B cell (primary cell): ENCODE results near the gene GSC2. TPM values are rescaled to one million over a fixed set of nuclear protein-coding genes. Genes with fewer than 3 reads are reported as not detected.

Experiments
- ATAC-seq: fragments of 200-7000 bp; cut with Tn5 transposase; one replicate; pipeline ENCODE4 v1.10.0; 2021; ENCODE audit warnings: low read depth, mild to moderate bottlenecking, moderate number of reproducible peaks, moderate library complexity
- CTCF ChIA-PET: fragments of 350-600 bp; sonication (Branson Sonifier 250); formaldehyde crosslinking; loops from one replicate; lab custom pipeline; 2021; ENCODE audit warnings: antibody characterized with exemption, inconsistent platforms; lab: Charles Lee
- POLR2A ChIA-PET: fragments of 350-600 bp; sonication (Branson Sonifier 250); formaldehyde crosslinking; loops from one replicate; lab custom pipeline; 2021; ENCODE audit warnings: antibody characterized with exemption; lab: Charles Lee
- DNase-seq: peaks from one replicate; pipeline ENCODE4 v3.0.0; 2013
- H2AFZ ChIP-seq: 2 replicates; pipeline ENCODE4 v1.6.1; 2012; ENCODE audit warnings: mild to moderate bottlenecking, low read depth, low read length; ENCODE audit not compliant: insufficient read depth, poor library complexity, severe bottlenecking
- H3K27ac ChIP-seq, 2 donors: 1 replicate in 1 of 2; 2 replicates in 1 of 2; pipeline ENCODE4 v1.5.1; 2012 to 2013; ENCODE audit warnings: low read length in 2 of 2, mild to moderate bottlenecking in 2 of 2, moderate library complexity in 1 of 2
- H3K27me3 ChIP-seq, 4 experiments: fragments of 200-600 bp in 1 of 4; sonication (generic) in 1 of 4; replicated peaks in 1 of 4; 1 replicate in 2 of 4; 2 replicates in 2 of 4; pipeline versions ENCODE4 v1.6.1 to v1.7.0; 2013 to 2016; ENCODE audit warnings: low read length in 3 of 4, mild to moderate bottlenecking in 2 of 4, mixed read lengths in 1 of 4, moderate library complexity in 1 of 4; ENCODE audit not compliant: insufficient read depth in 4 of 4, control insufficient read depth in 3 of 4; ENCODE audit errors: control extremely low read depth in 1 of 4
- H3K36me3 ChIP-seq, 2 experiments: replicated peaks in 1 of 2; 1 replicate in 1 of 2; 2 replicates in 1 of 2; pipeline versions ENCODE4 v1.6.1 to v1.7.1; 2013; ENCODE audit warnings: low read length in 1 of 2; ENCODE audit not compliant: insufficient read depth in 2 of 2, control insufficient read depth in 1 of 2; ENCODE audit errors: control extremely low read depth in 1 of 2, extremely low read depth in 1 of 2
- H3K4me1 ChIP-seq, 2 donors: fragments of 200-600 bp in 1 of 2; sonication (generic) in 1 of 2; 1 replicate in 1 of 2; 2 replicates in 1 of 2; pipeline versions ENCODE4 v1.5.1 to v1.6.1; 2013 to 2017; ENCODE audit warnings: low read length in 2 of 2; ENCODE audit not compliant: control insufficient read depth in 2 of 2, insufficient read depth in 2 of 2
- H3K4me2 ChIP-seq: replicated peaks from 2 replicates; pipeline ENCODE3; 2012; ENCODE audit warnings: mild to moderate bottlenecking, low read depth, low read length; ENCODE audit not compliant: poor library complexity, severe bottlenecking
- H3K4me3 ChIP-seq, 5 experiments: fragments of 200-600 bp in 1 of 5; sonication (generic) in 1 of 5; 1 replicate in 3 of 5; 2 replicates in 2 of 5; pipeline versions ENCODE4 v1.5.1 to v1.7.0; 2011 to 2016; ENCODE audit warnings: low read length in 4 of 5, mild to moderate bottlenecking in 4 of 5, low read depth in 2 of 5, control low read depth in 1 of 5, moderate library complexity in 1 of 5; ENCODE audit not compliant: insufficient read depth in 1 of 5; ENCODE audit errors: control extremely low read depth in 1 of 5, extremely low read depth in 1 of 5
- H3K79me2 ChIP-seq: fragments of 200-600 bp; sonication (generic); one replicate; pipeline ENCODE4 v1.6.0; 2016; ENCODE audit warnings: low read length; ENCODE audit not compliant: control insufficient read depth, insufficient read depth
- H3K9ac ChIP-seq: fragments of 200-600 bp; sonication (generic); 2 replicates; pipeline ENCODE4 v1.6.1; 2017; ENCODE audit warnings: mild to moderate bottlenecking, low read length, moderate library complexity
- H3K9me3 ChIP-seq, 3 donors: one replicate each; pipeline versions ENCODE4 v1.6.1 to v1.7.1; 2013; ENCODE audit warnings: low read length in 2 of 3; ENCODE audit not compliant: control insufficient read depth in 2 of 3, insufficient read depth in 1 of 3; ENCODE audit errors: control extremely low read depth in 1 of 3
- H4K20me1 ChIP-seq: 2 replicates; pipeline ENCODE4 v1.6.0; 2012; ENCODE audit warnings: mild to moderate bottlenecking, low read length; ENCODE audit not compliant: insufficient read depth, control insufficient read depth, poor library complexity, severe bottlenecking
- H3K27ac Mint-ChIP-seq: one replicate; pipeline ENCODE4 v1.8.0; 2021; ENCODE audit warnings: mixed read lengths
- H3K27me3 Mint-ChIP-seq: one replicate; pipeline ENCODE4 v1.8.0; 2021; ENCODE audit warnings: mixed read lengths
- H3K4me1 Mint-ChIP-seq: one replicate; pipeline ENCODE4 v1.8.0; 2021; ENCODE audit warnings: mixed read lengths
- H3K4me3 Mint-ChIP-seq: one replicate; pipeline ENCODE4 v1.8.0; 2021; ENCODE audit warnings: mixed read lengths
- H3K9me3 Mint-ChIP-seq: one replicate; pipeline ENCODE4 v1.8.0; 2022; ENCODE audit warnings: mixed read lengths; ENCODE audit not compliant: insufficient read depth
- EZH2 ChIP-seq: IDR thresholded peaks from 2 replicates; pipeline ENCODE4 v1.6.1; 2012; ENCODE audit warnings: borderline replicate concordance, low read depth, mild to moderate bottlenecking, moderate library complexity, low read length; ENCODE audit not compliant: insufficient read depth, poor library complexity, severe bottlenecking
- WGBS: methylation state at CpG from one replicate; pipeline ENCODE4 v1.1.5; 2013; ENCODE audit warnings: missing lambda C conversion rate; ENCODE audit not compliant: insufficient coverage; 5-methylcytosine and 5-hydroxymethylcytosine counted together
- intact Hi-C: fragments of 100-400 bp; cut with micrococcal nuclease; formaldehyde crosslinking; loops from one replicate; pipeline ENCODE4 v1.10.0; 2022
- polyA plus RNA-seq: library from polyadenylated mRNA; depleted of rRNA; stranded (reverse); fragments of >200 nt; gene quantifications from 2 replicates; pipeline ENCODE4 v1.2.3, GENCODE V29; 2012
- total RNA-seq, 2 donors: library from RNA; stranded (reverse); fragments of 120-200 nt in 1 of 2; gene quantifications; 1 replicate in 1 of 2; 2 replicates in 1 of 2; pipeline versions ENCODE4 v1.2.3 to v1.2.4, GENCODE V29; 2013 to 2022
- TF ChIP-seq, protein P1 (sequence below): fragments of 200-600 bp; IDR thresholded peaks from one replicate; pipeline ENCODE4 v1.8.0; 2022; ENCODE audit warnings: antibody characterized with exemption, mild to moderate bottlenecking

GSC2 gene
- total and polyA plus RNA-seq, 2 donors (not counting 1 experiment from before 2014, with no cell fraction given) = not detected

DNA sequence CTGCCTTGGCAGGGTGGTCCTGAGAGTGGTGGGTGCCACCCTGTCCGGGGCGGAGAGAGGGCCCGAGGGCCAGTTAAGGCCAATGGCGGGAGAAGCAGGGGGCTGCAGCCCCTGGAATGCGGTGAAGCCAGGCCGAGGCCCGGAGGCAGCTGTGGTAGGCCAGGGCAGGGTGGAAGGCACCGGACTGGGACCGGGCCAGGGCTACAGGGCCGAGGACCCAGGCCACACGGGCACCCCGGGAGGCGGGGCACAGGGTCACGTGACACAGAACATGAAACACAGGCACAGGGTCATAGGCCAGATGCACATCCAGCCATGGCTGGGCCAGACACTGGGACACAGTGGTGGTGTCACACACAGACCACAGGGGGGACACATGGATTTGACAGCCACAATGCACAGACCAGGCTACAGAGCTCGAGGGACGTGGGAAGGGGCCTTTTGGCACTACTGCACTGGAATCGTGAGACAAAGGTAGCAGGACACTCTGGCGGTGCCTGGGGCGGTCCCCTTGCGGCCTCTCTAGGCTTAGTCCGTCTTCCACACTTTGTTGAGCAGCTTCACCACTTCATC is 25.6 kb upstream of the GSC2 start:
- Histone ChIP-seq H4K20me1 (peaks cover 37% of the 10 kb centered on the region), H3K4me3 (no peak overlapping the region), H3K9me3 (peaks cover 0 to 3% (median 0%) of the 10 kb centered on the region in 3 donors), H3K36me3 (peaks cover 0 to 4% of the 10 kb centered on the region in 2 experiments), H3K27me3 (peaks cover 0 to 2% (median 1%) of the 10 kb centered on the region in 4 experiments), H3K4me2 (no peak overlapping the region), H2AFZ (no peak overlapping the region), H3K79me2 (peaks cover 41% of the 10 kb centered on the region), H3K27ac (peak overlapping the region in 1 of 2 donors; percentile 19), H3K9ac (no peak overlapping the region), H3K4me1 (peaks cover 44 to 68% of the 10 kb centered on the region in 2 donors)
- no peaks in the 10 kb centered on the region for H3K27me3 Mint-ChIP-seq
- H3K4me1 Mint-ChIP-seq = peaks cover 62% of the 10 kb centered on the region
- H3K27ac Mint-ChIP-seq = peak overlapping the region; percentile 56
- intact Hi-C loops = no loop called here
- WGBS = 94% methylated on average over 11 of the region's 21 CpGs
- TF ChIP-seq EZH2 = no peak
- TF ChIP-seq, protein P1, sequence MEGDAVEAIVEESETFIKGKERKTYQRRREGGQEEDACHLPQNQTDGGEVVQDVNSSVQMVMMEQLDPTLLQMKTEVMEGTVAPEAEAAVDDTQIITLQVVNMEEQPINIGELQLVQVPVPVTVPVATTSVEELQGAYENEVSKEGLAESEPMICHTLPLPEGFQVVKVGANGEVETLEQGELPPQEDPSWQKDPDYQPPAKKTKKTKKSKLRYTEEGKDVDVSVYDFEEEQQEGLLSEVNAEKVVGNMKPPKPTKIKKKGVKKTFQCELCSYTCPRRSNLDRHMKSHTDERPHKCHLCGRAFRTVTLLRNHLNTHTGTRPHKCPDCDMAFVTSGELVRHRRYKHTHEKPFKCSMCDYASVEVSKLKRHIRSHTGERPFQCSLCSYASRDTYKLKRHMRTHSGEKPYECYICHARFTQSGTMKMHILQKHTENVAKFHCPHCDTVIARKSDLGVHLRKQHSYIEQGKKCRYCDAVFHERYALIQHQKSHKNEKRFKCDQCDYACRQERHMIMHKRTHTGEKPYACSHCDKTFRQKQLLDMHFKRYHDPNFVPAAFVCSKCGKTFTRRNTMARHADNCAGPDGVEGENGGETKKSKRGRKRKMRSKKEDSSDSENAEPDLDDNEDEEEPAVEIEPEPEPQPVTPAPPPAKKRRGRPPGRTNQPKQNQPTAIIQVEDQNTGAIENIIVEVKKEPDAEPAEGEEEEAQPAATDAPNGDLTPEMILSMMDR = no peak
- DNase-seq = no peak
- ATAC-seq = no peak
- H3K9me3 Mint-ChIP-seq = no peaks in the 10 kb centered on the region
- POLR2A ChIA-PET = interaction anchor here (1.1 kb wide), 1 partner anchor 31 kb away, joined by 3 read pairs; the partner anchor contains the start of gene ESS2
- H3K4me3 Mint-ChIP-seq = peak overlapping the region; percentile 42
- CTCF ChIA-PET = no interaction called here

DNA sequence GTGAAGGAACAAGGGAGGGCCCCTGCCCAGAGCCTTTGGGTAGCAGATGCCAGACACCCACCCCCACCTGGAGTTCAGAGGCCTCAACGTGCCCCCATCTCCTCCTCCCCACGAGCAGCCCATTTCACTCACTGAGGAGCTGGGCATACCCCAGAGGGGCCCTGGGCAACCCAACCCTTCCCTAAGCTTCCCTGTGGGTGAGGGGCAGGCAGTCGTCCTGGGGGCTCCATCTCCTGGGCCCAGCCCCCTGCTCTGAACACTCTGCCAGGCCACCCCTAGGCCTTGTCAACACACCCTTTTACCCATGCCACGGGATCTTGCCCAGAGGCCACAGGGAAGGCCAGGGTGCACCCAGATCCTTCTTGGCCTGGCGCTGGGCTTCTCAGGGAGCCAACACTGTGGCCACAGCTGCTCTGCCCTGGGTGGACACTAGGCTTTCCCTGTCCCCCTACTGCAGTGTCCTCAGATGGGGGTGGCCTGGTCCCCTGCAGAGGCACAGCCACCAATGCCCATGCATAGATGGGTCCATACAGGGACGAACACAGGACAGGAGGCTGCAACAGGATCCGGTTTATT is 25.0 kb upstream of the GSC2 start:
- Histone ChIP-seq H3K4me2 (peak overlapping the region; percentile 99), H4K20me1 (peaks cover 37% of the 10 kb centered on the region), H3K27me3 (peaks cover 0 to 8% (median 4%) of the 10 kb centered on the region in 4 experiments), H3K27ac (peak overlapping the region in 1 of 2 donors; percentile 72), H2AFZ (no peak overlapping the region), H3K9ac (no peak overlapping the region), H3K4me3 (no peak overlapping the region), H3K36me3 (peaks cover 0 to 4% of the 10 kb centered on the region in 2 experiments), H3K9me3 (peaks cover 0 to 7% (median 0%) of the 10 kb centered on the region in 3 donors), H3K79me2 (peaks cover 47% of the 10 kb centered on the region), H3K4me1 (peaks cover 49 to 73% of the 10 kb centered on the region in 2 donors)
- ChIA-PET POLR2A (interaction anchor here (1.6 to 1.9 kb wide), 2 partner anchors 257 to 305 kb away, joined by 8 to 11 read pairs; partner anchors contain the start of genes CDC45, HIRA and MRPL40), CTCF (interaction anchor here (1.0 to 2.1 kb wide), 2 partner anchors 305 to 455 kb away, joined by 4 to 7 read pairs; partner anchors contain the start of gene CDC45)
- TF ChIP-seq, protein P1 = no peak
- no peak for TF ChIP-seq EZH2
- no peaks in the 10 kb centered on the region for H3K9me3 Mint-ChIP-seq
- intact Hi-C loops = no loop called here
- peaks cover 68% of the 10 kb centered on the region for H3K4me1 Mint-ChIP-seq
- no peak for ATAC-seq
- WGBS = 90% methylated on average over 5 of the region's 7 CpGs
- peak overlapping the region; percentile 56 for H3K27ac Mint-ChIP-seq
- H3K27me3 Mint-ChIP-seq = peaks cover 3% of the 10 kb centered on the region
- no peak overlapping the region for H3K4me3 Mint-ChIP-seq
- DNase-seq = no peak
